Fibroblast of lung (primary cell): ENCODE data around the gene LY9.

ENCODE experiments used
- EZH2 ChIP-seq: IDR thresholded peaks from 2 replicates; pipeline ENCODE4 v1.5.1; 2012; ENCODE audit warnings: low read length, control low read depth, mild to moderate bottlenecking; ENCODE audit errors: missing control alignments
- TF ChIP-seq, protein P1 (sequence below), 2 donors: IDR thresholded peaks in 1 of 2; conservative IDR thresholded peaks in 1 of 2; 1 replicate in 1 of 2; 2 replicates in 1 of 2; pipeline ENCODE4 v1.5.1; 2011 to 2012; ENCODE audit warnings: low read length in 2 of 2, control low read depth in 1 of 2, inconsistent platforms in 1 of 2, low read depth in 1 of 2, mild to moderate bottlenecking in 1 of 2

GRCh38 chr1:160844447-160845232 is 48.7 kb downstream of the LY9 start:
- TF ChIP-seq, protein P1, sequence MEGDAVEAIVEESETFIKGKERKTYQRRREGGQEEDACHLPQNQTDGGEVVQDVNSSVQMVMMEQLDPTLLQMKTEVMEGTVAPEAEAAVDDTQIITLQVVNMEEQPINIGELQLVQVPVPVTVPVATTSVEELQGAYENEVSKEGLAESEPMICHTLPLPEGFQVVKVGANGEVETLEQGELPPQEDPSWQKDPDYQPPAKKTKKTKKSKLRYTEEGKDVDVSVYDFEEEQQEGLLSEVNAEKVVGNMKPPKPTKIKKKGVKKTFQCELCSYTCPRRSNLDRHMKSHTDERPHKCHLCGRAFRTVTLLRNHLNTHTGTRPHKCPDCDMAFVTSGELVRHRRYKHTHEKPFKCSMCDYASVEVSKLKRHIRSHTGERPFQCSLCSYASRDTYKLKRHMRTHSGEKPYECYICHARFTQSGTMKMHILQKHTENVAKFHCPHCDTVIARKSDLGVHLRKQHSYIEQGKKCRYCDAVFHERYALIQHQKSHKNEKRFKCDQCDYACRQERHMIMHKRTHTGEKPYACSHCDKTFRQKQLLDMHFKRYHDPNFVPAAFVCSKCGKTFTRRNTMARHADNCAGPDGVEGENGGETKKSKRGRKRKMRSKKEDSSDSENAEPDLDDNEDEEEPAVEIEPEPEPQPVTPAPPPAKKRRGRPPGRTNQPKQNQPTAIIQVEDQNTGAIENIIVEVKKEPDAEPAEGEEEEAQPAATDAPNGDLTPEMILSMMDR (conservative IDR thresholded peaks at IDR 0.05 in 1 of 2, IDR thresholded peaks at IDR 0.05 in 1 of 2; ENCODE audit: low read depth in 1 of 2, low read length in 2 of 2): no peak
- TF ChIP-seq EZH2: no peak
